ENCODE data around the gene SLC37A1.

DNA sequence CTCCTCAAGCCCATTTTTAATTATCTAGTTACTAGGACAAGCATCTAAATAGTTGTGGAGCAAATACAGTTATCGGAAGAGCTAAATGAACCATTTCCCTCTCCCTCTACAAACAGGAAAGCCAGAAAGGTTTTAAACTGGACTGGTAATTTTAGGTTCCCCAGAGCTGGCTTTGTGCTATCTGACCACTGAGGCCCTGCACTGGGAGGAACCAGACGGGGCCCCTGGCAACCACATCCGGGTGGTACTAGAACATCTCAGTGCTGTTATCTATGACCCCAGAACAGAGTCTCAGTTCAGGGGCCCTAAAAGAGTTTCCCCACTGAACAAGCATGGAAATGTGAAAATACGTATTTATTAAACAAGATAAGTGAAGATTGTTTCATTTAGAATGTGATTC lies 9.9 kb upstream of the SLC37A1 start:
- TF ChIP-seq, protein P1, sequence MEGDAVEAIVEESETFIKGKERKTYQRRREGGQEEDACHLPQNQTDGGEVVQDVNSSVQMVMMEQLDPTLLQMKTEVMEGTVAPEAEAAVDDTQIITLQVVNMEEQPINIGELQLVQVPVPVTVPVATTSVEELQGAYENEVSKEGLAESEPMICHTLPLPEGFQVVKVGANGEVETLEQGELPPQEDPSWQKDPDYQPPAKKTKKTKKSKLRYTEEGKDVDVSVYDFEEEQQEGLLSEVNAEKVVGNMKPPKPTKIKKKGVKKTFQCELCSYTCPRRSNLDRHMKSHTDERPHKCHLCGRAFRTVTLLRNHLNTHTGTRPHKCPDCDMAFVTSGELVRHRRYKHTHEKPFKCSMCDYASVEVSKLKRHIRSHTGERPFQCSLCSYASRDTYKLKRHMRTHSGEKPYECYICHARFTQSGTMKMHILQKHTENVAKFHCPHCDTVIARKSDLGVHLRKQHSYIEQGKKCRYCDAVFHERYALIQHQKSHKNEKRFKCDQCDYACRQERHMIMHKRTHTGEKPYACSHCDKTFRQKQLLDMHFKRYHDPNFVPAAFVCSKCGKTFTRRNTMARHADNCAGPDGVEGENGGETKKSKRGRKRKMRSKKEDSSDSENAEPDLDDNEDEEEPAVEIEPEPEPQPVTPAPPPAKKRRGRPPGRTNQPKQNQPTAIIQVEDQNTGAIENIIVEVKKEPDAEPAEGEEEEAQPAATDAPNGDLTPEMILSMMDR (conservative IDR thresholded peaks at IDR 0.05; ENCODE audit: low read length), result no peak
- TF ChIP-seq EZH2phosphoT487 (IDR thresholded peaks at IDR 0.05; ENCODE audit: borderline replicate concordance), result no peak

All from Loucy (cell line).